Measurements from ENCODE around the gene WDR87. TPM values are rescaled to one million over a fixed set of nuclear protein-coding genes. Genes with fewer than 3 reads are reported as not detected.

The WDR87 gene
- total RNA-seq, 1 experiment from 2014 or later = not detected

- no peaks in the 10 kb centered on the region for H3K9me3 ChIP-seq (ENCODE audit: control insufficient read depth, insufficient read depth, low read depth, low read length)
- TF ChIP-seq POLR2AphosphoS5 (IDR thresholded peaks at IDR 0.05; ENCODE audit: low read depth, low read length) = no peak
- TF ChIP-seq TCF7L2 (IDR thresholded peaks at IDR 0.05; ENCODE audit: low read depth, low read length) = no peak
- no peak for TF ChIP-seq SIN3A (IDR thresholded peaks at IDR 0.05; ENCODE audit: borderline replicate concordance, insufficient read depth, low read depth, low read length)
- TF ChIP-seq REST (IDR thresholded peaks at IDR 0.05; ENCODE audit: insufficient read depth in 1 of 2, low read depth in 2 of 2, low read length in 1 of 2) = no peak
- TF ChIP-seq CTCF (IDR thresholded peaks at IDR 0.05) = no peak
- H3K36me3 ChIP-seq (ENCODE audit: control insufficient read depth, insufficient read depth, low read length) = no peaks in the 10 kb centered on the region
- in situ Hi-C loops (cut with HindIII; ENCODE audit: low pct_unique_long_range_greater_than_20kb, low sequenced_read_pairs) (no loop called here), intact Hi-C loops (cut with micrococcal nuclease; ENCODE audit: unreplicated experiment) (no loop called here)
- H3K4me1 ChIP-seq (ENCODE audit: control insufficient read depth, insufficient read depth, low read length) = no peaks in the 10 kb centered on the region
- H3K27me3 ChIP-seq (ENCODE audit: control insufficient read depth, insufficient read depth, low read length) = no peaks in the 10 kb centered on the region
- DNase-seq (ENCODE audit: low read depth, low spot score) (no peak), ATAC-seq (no peak)
- H3K27ac ChIP-seq (ENCODE audit: low read length) = no peak overlapping the region
- no TSS peak for BruUV-seq (replicated peaks)
- CTCF ChIA-PET = no interaction called here
- POLR2A ChIA-PET = no interaction called here
- no peak overlapping the region for H3K4me3 ChIP-seq (ENCODE audit: low read depth in 2 of 2, low read length in 2 of 2)
Measured at GRCh38 chr19:37872383-37872782, 34.0 kb downstream of the WDR87 start.

GRCh38 chr19:37869766-37870340 is 36.5 kb downstream of the WDR87 start:
- in situ Hi-C loops (cut with HindIII; ENCODE audit: low pct_unique_long_range_greater_than_20kb, low sequenced_read_pairs) = loop anchor here (5.0 kb wide), 1 partner anchor 68 kb away; no protein-coding TSS in a partner anchor
- BruUV-seq (replicated peaks) = no TSS peak
- intact Hi-C loops (cut with micrococcal nuclease; ENCODE audit: unreplicated experiment) = no loop called here
- ChIA-PET POLR2A (no interaction called here), CTCF (no interaction called here)
- no peak for DNase-seq (ENCODE audit: low read depth, low spot score)
- H3K36me3 ChIP-seq (ENCODE audit: control insufficient read depth, insufficient read depth, low read length) = no peaks in the 10 kb centered on the region
- no peaks in the 10 kb centered on the region for H3K9me3 ChIP-seq (ENCODE audit: control insufficient read depth, insufficient read depth, low read depth, low read length)
- H3K4me3 ChIP-seq (ENCODE audit: low read depth in 2 of 2, low read length in 2 of 2) = no peak overlapping the region
- no peaks in the 10 kb centered on the region for H3K27me3 ChIP-seq (ENCODE audit: control insufficient read depth, insufficient read depth, low read length)
- H3K4me1 ChIP-seq (ENCODE audit: control insufficient read depth, insufficient read depth, low read length) = no peaks in the 10 kb centered on the region
- ATAC-seq = no peak
- TF ChIP-seq TCF7L2 (IDR thresholded peaks at IDR 0.05; ENCODE audit: low read depth, low read length) (no peak), POLR2AphosphoS5 (IDR thresholded peaks at IDR 0.05; ENCODE audit: low read depth, low read length) (no peak), CTCF (IDR thresholded peaks at IDR 0.05) (no peak), SIN3A (IDR thresholded peaks at IDR 0.05; ENCODE audit: borderline replicate concordance, insufficient read depth, low read depth, low read length) (no peak), REST (IDR thresholded peaks at IDR 0.05; ENCODE audit: insufficient read depth in 1 of 2, low read depth in 2 of 2, low read length in 1 of 2) (no peak)
- H3K27ac ChIP-seq (ENCODE audit: low read length) = no peak overlapping the region
